Loucy (cell line): ENCODE results near the gene PEX14.

Experiments
- CTCF ChIP-seq: fragments of 200-600 bp; sonication (generic); conservative IDR thresholded peaks from 2 replicates; pipeline ENCODE4 v1.5.1; 2014; ENCODE audit warnings: mild to moderate bottlenecking, antibody characterized with exemption, low read length
- EZH2phosphoT487 ChIP-seq: fragments of 200-600 bp; IDR thresholded peaks from 2 replicates; pipeline ENCODE4 v1.6.1; 2018; ENCODE audit warnings: antibody characterized with exemption, mild to moderate bottlenecking, moderate library complexity, borderline replicate concordance

GRCh38 chr1:10459184-10459583, 15.6 kb upstream of the PEX14 start:
- TF ChIP-seq CTCF (no peak), EZH2phosphoT487 (no peak)
